H1 (cell line): ENCODE measurements around the gene SLITRK3.

Source experiments
- BRCA1 ChIP-seq: IDR thresholded peaks from 2 replicates; pipeline ENCODE4 v1.6.1; 2012; ENCODE audit warnings: low read depth, low read length, improper control_type of control experiment
- GABPA ChIP-seq: IDR thresholded peaks from 2 replicates; pipeline ENCODE4 v1.6.1; 2011; ENCODE audit warnings: mild to moderate bottlenecking, low read length, moderate library complexity, borderline replicate concordance; ENCODE audit not compliant: insufficient read depth
- YY1 ChIP-seq: IDR thresholded peaks from 2 replicates; pipeline ENCODE4 v1.6.1; 2011; ENCODE audit warnings: low read depth, mild to moderate bottlenecking, low read length
- ZNF274 ChIP-seq: IDR thresholded peaks from 2 replicates; pipeline ENCODE4 v1.7.0; 2012; ENCODE audit warnings: low read length, borderline replicate concordance; ENCODE audit errors: extremely low read depth
- TF ChIP-seq, protein P1 (sequence below), 3 experiments: IDR thresholded peaks; 1 replicate in 2 of 3; 2 replicates in 1 of 3; pipeline versions ENCODE4 v1.5.1 to v1.6.1; 2011; ENCODE audit warnings: low read length in 3 of 3, mild to moderate bottlenecking in 3 of 3, inconsistent platforms in 2 of 3, low read depth in 1 of 3, moderate library complexity in 1 of 3; ENCODE audit not compliant: insufficient read depth in 1 of 3; ENCODE audit errors: control extremely low read depth in 1 of 3

DNA sequence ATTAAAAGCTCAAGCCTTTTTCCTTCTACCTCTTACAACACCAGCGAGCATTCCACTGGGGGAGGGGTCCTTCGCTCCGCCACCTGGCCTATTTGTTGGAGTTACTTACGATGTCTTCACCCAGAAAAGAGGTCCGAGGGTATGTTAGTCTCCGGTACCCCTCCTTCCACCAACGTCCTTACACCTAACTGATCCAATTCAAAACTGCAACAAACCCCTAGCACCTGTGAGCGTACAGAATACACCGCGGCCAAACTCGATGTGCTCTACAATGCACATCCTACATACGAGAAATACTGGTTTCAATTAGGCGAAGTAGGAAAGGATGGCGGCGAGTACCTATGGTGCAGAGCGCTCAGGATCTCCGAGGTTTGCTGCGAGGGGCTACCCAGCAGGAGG is 944 bp downstream of the SLITRK3 start:
- TF ChIP-seq YY1 = 0 out of 2 replicates have a peak, but pooled peaks have one; percentile 41
- TF ChIP-seq, protein P1, sequence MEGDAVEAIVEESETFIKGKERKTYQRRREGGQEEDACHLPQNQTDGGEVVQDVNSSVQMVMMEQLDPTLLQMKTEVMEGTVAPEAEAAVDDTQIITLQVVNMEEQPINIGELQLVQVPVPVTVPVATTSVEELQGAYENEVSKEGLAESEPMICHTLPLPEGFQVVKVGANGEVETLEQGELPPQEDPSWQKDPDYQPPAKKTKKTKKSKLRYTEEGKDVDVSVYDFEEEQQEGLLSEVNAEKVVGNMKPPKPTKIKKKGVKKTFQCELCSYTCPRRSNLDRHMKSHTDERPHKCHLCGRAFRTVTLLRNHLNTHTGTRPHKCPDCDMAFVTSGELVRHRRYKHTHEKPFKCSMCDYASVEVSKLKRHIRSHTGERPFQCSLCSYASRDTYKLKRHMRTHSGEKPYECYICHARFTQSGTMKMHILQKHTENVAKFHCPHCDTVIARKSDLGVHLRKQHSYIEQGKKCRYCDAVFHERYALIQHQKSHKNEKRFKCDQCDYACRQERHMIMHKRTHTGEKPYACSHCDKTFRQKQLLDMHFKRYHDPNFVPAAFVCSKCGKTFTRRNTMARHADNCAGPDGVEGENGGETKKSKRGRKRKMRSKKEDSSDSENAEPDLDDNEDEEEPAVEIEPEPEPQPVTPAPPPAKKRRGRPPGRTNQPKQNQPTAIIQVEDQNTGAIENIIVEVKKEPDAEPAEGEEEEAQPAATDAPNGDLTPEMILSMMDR (IDR thresholded peaks at IDR 0.05; ENCODE audit: control extremely low read depth in 1 of 3, insufficient read depth in 1 of 3, low read depth in 1 of 3, low read length in 3 of 3) = no peak
- TF ChIP-seq BRCA1 = no peak
- no peak for TF ChIP-seq GABPA
- TF ChIP-seq ZNF274 = no peak
